HL-60/S4 treated with retinoic acid at 250 ng/mL for 4 days and 3 days (cell line): ENCODE measurements around the gene ATM.
"Not testable (repeated sequence)": the region's sequence is repeated elsewhere in the genome, so short reads cannot be mapped to it uniquely, and the experiment has no call there.

Experiments used
- in situ Hi-C: fragments of 300-500 bp; cut with MboI; formaldehyde crosslinking; loops from 2 replicates; pipeline ENCODE4 v1.7.0; 2022; ENCODE audit warnings: low sequenced_read_pairs

ATM gene

DNA sequence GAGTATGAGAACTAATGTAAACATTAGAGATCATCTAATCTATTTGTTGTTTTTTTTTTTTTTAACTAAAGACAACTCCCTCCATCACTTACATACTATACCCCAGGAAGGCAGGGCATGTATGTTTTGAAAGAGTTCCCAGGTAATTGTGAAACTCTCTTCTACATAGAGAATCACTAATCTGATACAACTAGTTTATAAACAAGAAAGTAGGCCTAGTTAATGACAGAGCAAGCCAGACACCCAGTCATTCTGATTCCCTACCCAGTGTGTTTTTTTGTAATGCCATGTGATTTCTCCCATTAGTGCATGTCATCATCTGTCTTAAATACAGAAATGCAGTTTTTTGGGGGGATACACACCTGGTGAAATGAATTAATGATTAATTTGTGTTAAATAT lies 123.6 kb downstream of the ATM start:
- in situ Hi-C loops: no loop called here

DNA sequence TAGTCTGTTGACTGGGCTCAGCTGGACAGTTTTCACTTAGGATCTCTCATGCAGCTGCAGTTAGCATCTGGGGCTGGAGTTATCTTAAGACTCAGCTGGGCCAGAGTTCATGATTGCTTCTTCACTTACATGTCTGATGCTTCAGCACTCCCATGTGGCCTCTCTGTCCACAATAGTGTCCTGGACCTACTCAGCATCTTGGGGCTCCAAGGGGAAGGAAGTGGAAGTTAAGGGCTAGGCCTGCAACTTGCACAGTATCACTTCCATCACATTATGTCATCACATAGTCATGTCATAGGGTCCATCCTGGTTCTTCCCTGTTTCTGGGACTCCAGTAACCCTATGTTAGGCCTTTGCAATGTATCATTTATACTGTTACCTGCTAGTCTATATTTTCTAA lies 128.6 kb downstream of the ATM start:
- in situ Hi-C loops: no loop called here

DNA sequence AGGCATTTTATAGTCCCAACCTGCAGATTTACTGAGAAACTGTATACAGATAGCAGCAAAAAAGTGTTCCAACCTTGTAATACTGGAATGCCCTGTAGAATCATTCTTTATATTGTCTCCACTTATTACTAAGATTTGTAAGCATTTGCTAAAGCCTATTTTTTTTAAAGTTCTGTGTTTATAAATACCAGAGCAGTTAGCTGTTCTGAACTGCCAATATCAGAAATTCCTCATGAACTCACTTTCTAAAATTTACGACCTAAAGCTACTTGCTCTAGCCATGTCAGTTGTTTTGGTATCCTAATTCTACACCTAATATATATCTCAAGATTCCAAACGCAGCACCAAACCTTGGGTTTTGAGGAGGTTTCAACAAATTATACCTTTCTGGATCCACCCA lies 141.3 kb downstream of the ATM start:
- in situ Hi-C loops: no loop called here

DNA sequence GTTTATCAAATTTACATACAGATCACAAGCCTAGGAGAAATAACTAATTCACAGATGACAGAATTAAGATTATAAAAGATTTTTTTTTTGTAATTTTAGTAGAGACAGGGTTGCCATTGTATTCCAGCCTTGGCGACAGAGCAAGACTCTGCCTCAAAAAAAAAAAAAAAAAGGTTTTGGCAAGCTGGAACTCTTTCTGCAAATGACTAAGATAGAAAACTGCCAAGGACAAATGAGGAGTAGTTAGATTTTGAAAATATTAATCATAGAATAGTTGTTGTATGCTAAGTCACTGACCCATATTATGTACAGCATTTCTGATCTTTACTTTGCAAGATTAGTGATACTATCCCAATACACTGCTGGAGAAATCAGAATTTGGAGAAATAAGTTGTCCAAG lies 145.3 kb downstream of the ATM start:
- in situ Hi-C loops: no loop called here

DNA sequence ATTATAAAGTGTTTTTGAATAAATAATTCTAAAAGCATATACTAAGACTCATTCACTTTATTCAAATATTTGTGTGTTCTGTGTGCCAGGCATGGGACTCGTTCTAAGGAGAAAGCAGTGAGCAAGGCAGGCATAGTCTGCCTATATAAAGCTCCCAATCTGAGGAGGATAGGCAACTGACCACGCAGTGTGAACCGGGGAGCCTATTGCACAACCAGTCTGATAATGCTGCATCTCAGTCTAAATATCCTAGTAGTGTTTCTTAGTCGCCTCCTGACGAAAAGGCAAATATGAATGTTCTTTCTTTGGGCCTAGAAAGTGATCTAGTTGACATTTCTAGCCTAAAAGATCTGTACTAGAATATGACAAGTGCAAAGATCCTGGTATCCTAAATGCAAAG lies 146.2 kb downstream of the ATM start:
- in situ Hi-C loops: no loop called here

DNA sequence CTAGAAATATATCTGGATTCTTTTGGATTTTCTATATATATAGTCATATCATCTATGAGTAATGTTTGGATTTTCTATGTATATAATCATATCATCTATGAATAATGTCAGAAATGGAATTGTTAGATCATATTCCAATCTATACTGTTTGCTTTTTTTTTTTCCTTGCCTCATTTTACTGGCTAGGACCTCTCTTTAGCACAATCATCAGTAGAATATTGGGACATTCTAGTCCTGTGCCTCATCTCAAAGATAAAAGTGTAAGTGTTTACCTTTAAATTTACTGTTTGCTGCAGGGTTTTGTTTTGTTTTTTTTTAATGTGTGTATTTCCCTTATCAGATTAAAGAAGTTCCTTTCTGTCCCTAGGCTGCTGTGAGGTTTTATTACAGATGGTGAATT lies 147.4 kb downstream of the ATM start:
- in situ Hi-C loops: no loop called here

DNA sequence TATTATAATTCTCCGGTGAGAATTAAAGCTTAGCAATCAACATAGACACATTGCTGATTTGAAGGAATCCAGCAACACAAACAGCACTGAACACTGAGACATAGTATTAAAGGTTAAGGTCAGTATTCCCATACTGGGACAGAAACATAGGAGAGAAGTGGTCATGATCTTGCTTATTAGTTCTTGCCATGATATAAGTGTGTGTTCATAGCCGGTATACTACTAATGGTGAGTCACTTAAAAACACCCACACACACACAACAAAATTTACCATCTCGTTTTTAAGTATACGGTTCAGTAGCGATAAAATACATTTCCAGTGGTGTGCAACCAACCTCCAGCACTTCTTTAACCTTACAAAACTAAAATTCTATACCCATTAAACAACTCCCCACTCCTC lies 148.1 kb downstream of the ATM start:
- in situ Hi-C loops: no loop called here

DNA sequence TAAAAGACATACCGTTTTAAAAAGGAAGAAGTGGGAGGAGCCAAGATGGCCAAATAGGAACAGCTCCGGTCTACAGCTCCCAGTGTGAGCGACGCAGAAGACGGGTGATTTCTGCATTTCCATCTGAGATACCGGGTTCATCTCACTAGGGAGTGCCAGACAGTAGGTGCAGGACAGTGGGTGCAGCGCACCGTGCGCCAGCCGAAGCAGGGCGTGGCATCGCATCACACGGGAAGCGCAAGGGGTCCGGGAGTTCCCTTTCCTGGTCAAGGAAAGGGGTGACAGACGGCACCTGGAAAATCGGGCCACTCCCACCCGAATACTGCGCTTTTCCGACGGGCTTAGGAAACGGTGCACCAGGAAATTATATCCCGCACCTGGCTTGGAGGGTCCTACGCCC lies 150.6 kb downstream of the ATM start:
- in situ Hi-C loops: not testable (repeated sequence)

DNA sequence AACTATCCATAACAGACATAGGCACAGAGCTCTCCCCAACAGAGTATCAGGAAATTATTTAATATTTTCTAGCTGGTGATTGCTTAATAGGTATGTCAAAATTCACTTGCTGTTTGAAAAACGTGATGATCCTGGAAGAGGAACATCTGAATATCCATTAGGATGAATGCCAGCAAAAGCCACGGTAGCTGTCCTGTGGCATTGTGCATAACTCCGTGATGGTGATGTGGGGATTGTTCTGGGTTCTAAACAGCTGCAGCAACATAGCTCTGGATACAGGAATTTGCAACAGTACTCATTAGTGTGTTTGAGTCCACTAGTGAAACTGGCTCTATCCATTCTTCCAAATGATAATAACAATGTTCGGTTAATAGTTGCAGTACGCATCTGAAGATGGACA lies 165.7 kb downstream of the ATM start:
- in situ Hi-C loops: no loop called here

DNA sequence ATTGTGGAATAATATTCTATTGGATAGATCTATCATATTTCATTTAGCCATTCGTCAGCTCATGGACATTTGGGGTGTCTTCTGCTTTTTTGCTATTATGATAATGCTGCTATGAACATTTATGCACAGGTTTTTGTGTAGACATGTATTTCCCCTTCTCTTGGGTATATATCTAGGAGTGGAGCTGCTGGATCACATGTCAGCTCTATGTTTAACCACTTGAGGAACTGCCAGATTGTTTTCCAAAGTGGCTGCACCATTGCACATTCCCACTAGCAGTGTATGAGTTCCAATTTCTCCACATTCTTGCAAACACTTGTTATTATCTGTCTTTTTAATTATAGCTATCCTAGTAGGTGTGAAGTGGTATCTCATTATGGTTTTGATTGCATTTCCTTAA lies 169.5 kb downstream of the ATM start:
- in situ Hi-C loops: no loop called here

DNA sequence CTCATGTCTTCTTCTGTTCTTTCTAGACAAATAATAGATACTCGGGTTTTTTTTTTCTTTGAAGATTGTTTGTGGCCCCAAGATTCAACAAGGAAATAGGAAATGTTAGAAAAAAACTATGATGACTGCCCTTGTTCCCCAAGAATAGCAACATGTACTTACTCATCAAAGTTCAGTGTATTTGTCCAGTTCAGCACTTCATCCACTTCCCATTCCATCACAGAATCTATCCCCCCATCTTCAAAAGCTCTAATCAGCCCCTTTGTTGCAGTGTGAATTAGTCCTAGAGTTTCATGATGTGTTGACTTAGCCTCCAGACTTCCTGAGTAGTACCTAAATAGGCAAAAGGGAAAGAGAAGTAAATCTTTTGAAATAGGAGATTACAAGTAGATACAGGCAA lies 170.2 kb downstream of the ATM start:
- in situ Hi-C loops: no loop called here

DNA sequence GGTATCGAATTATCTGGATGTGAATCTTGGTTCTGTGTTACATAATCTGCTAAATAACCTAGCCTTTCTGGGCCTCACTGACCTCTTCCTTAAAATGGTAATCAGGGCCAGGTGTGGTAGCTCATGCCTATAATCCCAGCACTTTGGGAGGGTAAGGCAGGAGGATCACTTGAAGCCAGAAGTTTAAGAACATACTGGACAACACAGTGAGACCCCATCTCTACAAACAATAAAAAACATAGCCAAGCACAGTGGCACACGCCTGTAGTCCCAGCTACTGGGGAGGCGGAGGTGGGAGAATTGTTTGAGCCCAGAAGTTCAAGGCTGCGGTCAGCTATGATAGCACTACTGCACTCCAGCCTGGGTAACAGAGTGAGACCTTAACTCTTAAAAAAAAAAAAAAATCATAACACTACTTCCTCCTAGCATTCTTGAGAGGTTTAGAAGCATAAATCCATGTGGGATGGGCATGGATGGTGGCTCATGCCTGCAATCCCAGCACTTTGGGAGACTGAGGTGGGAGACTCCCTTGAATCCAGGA lies 171.9 kb downstream of the ATM start:
- in situ Hi-C loops: no loop called here

DNA sequence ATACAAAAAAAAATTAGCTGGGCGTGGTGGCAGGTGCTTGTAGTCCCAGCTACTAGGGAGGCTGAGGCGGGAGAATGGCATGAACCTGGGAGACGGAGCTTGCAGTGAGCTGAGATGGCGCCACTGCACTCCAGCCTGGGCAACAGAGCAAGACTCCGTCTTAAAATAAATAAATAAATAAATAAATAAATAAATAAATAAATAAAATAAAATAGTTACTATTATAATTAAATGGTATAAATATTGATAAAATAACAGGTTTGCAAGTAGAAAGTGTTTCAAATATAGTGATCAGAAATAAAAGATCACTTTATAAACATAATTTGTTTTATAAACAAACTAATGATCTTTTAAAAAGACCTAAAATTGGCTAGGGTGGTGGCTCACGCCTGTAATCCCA lies 173.8 kb downstream of the ATM start:
- in situ Hi-C loops: not testable (repeated sequence)

DNA sequence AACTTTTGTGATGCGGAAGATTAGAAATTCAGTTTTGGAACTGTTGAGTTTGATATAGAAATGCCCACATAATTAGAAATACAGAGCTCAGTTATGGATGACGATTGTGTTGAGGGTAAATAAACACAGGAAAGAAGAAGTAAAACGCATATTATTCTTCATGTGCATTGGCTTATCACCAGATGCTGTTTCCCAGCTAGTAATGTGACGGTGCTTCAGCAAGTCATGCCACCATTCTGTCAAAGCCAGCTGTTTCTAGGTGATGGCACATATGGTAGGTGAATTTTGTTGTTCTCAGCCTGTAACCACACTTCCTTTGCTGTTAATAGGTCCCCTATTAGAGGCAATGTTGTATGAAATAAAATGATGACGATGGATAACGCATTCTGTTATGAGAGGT lies 175.6 kb downstream of the ATM start:
- in situ Hi-C loops: no loop called here

DNA sequence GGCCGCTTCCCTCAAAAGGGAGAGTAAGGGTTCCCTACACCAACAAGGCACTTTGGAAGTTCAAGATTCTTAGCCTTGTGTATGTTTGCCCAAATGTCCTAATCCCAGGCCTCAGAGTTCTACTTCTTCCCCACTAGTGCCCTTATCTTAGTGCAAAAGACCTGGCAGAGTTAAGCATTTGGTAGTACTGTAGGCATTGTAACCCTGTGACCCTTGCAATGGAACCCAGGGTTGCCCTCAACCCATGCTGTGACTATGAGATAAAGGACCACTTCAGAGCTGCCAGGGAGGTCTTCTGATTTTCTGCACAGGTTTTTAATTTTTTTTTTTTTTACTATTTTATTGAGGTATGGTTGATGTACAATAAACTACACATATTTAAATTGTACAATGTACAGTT lies 179.4 kb downstream of the ATM start:
- in situ Hi-C loops: no loop called here

DNA sequence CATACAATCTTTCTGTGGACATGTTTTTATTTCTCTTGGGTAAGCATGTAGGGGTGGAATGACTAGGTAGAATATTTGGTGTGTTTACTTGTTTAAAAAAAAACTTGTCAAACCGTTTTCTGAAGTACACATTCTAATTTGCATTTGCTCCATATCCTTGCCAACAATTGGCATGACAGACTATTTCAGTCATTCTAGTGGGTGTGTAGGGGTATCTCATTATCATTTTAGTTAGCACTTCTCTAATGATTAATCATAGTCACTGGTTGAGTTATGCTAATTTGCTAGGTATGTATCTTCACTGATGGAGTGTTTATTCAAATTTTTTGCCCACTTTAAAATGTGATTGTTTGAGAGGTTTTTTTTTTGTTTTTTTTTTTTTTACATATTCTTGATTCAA lies 180.2 kb downstream of the ATM start:
- in situ Hi-C loops: no loop called here

DNA sequence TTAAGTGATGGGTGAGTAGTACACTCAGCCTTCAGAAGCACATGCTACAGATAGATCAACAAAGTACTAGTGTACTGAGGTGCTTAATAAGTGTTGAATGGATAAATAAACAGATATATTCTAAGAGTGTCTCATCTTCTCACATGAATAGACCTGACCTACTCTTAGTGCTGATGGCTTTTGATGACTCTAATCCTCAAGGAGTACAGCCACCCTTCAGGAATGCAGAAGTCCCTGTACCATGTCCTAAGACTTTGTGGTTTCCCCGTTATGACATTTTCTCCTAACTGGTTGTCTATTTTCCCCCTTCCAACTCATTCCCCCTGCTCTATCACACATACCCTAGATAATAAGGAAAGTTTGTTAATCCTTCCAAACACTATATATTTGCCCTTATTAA lies 182.8 kb downstream of the ATM start:
- in situ Hi-C loops: no loop called here

DNA sequence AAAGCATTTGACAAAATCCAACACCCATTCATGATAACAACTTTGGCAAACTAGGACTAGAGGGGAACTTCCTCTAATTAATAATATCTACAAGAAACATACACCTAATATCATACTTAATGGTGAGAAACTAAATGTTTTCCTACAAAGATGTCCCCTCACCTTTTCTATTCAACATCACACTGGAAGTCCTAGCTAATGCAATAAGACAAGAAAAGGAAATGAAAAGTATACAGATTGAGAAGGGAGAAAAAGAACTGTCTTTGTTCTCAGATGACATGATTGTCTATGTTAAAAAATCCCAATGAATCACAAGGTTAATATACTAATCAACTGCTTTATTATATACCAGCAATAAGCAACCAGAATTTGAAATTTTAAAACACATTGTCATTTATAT lies 192.1 kb downstream of the ATM start:
- in situ Hi-C loops: no loop called here

DNA sequence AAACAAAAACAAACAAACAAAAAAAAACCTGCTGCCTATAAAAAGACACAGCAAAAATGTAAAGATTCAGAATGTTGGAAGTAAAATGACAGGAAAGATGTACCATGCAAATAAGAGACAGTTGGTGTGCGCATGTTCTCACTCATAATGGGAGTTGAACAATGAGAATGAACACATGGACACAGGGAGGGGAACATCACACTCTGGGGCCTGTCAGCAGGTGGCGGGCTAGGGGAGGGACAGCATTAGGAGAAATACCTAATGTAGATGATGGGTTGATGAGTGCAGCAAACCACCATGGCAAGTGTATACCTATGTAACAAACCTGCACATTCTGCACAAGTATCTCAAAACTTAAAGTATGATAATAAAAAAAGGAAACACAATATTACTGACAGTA lies 194.7 kb downstream of the ATM start:
- in situ Hi-C loops: not testable (repeated sequence)
